Upper lobe of left lung (tissue), 6 donors: Measurements from ENCODE around the gene MGST2. TPM values are rescaled to one million over a fixed set of nuclear protein-coding genes. Genes with fewer than 3 reads are reported as not detected.
A peak's percentile ranks its signal among the peaks of the same experiment; 100 is the strongest.

Experiments used
- ATAC-seq, 2 donors: fragments of 200-7000 bp; cut with Tn5 transposase; one replicate each; pipeline ENCODE4 v1.9.1; 2022; ENCODE audit warnings: mild to moderate bottlenecking in 2 of 2, moderate library complexity in 2 of 2; ENCODE audit not compliant: low FRiP score in 2 of 2
- DNase-seq, 2 donors: peaks; one replicate each; pipeline ENCODE4 v3.0.0-alpha.2; 2019 to 2020
- H3K27ac ChIP-seq, 4 donors: fragments of 200-600 bp; sonication (generic); one replicate each; pipeline ENCODE4 v1.5.1; 2016 to 2019
- H3K27me3 ChIP-seq, 4 donors: fragments of 200-600 bp; sonication (generic); one replicate each; pipeline ENCODE4 v1.5.1; 2017 to 2019
- H3K36me3 ChIP-seq, 4 donors: fragments of 200-600 bp; sonication (generic); one replicate each; pipeline ENCODE4 v1.5.1; 2016 to 2019
- H3K4me1 ChIP-seq, 4 donors: fragments of 200-600 bp; sonication (generic); one replicate each; pipeline ENCODE4 v1.5.1; 2018 to 2019
- H3K4me3 ChIP-seq, 4 donors: fragments of 200-600 bp; sonication (generic); one replicate each; pipeline ENCODE4 v1.5.1; 2017 to 2019; ENCODE audit warnings: mild to moderate bottlenecking in 2 of 4, moderate library complexity in 1 of 4
- H3K9me3 ChIP-seq, 4 donors: fragments of 200-600 bp; sonication (generic); one replicate each; pipeline ENCODE4 v1.5.1; 2018 to 2019
- EP300 ChIP-seq, 4 donors: sonication (generic); formaldehyde crosslinking; IDR thresholded peaks; one replicate each; pipeline ENCODE4 v1.5.1; 2017; ENCODE audit warnings: antibody characterized with exemption in 4 of 4, control low read depth in 2 of 4
- POLR2A ChIP-seq, 4 donors: fragments of 450-650 bp; IDR thresholded peaks; one replicate each; pipeline ENCODE4 v1.5.1; 2016 to 2017; ENCODE audit warnings: antibody characterized with exemption in 4 of 4, mild to moderate bottlenecking in 2 of 4
- POLR2AphosphoS5 ChIP-seq, 2 donors: sonication (generic); formaldehyde crosslinking; IDR thresholded peaks; one replicate each; pipeline ENCODE4 v1.5.1; 2017; ENCODE audit warnings: antibody characterized with exemption in 2 of 2
- WGBS, 2 donors: methylation state at CpG; one replicate each; pipeline ENCODE4 v1.1.5; 2017 to 2018; 5-methylcytosine and 5-hydroxymethylcytosine counted together
- total RNA-seq, 6 donors: library from RNA; depleted of rRNA in 4 of 6; stranded (reverse); fragments of >200 nt in 4 of 6; gene quantifications; one replicate each; pipeline versions ENCODE4 v1.1.0 to v1.2.1, GENCODE V29; 2016 to 2021
- TF ChIP-seq, protein P1 (sequence below), 6 experiments: fragments of 450-650 bp in 4 of 6; fragments of 200-600 bp in 2 of 6; sonication (generic) in 2 of 6; IDR thresholded peaks; one replicate each; pipeline ENCODE4 v1.5.1; 2016 to 2019; ENCODE audit warnings: antibody characterized with exemption in 6 of 6
- donor health status: DM: no; HTN: no; CAD: no; lungs with moderate emphysema.
- donor health status: DM: no; HTN: yes; CAD: no; lungs with severe emphysema.

Gene MGST2
- total RNA-seq, 6 donors from 2014 or later = 12.6 to 64.0 (median 39.1) TPM

DNA sequence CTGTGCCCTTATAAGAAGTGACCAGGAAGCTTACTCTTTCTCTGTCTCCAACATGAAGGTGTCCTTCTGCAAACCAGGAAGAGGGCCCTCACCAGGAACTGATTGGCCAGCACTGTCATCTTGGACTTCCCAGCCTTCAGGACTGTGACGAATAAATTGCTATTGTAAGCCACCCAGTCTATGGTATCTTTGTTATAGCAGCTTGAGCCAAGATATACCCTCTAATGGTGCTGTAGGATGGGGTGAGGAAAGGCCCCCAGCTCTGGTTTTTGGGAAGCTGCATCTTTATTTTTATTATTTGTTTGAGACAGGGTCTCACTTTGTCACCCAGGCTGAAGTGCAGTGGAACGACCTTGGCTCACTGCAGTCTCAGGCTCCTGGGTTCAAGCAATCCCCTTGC is 1.2 kb upstream of the MGST2 start:
- Histone ChIP-seq H3K36me3 (no peaks in the 10 kb centered on the region), H3K4me1 (peaks cover 24 to 35% (median 31%) of the 10 kb centered on the region in 4 donors), H3K27ac (peak overlapping the region in 1 of 4 donors; percentile 86), H3K9me3 (no peaks in the 10 kb centered on the region), H3K4me3 (no peak overlapping the region), H3K27me3 (no peaks in the 10 kb centered on the region)
- DNase-seq (no peak), ATAC-seq (no peak)
- WGBS, 2 donors = 89 to 100% methylated on average over 2 of the region's 2 CpGs
- TF ChIP-seq POLR2AphosphoS5 (IDR thresholded peaks at IDR 0.05) (no peak), POLR2A (IDR thresholded peaks at IDR 0.05) (no peak), EP300 (IDR thresholded peaks at IDR 0.05) (no peak)
- TF ChIP-seq, protein P1, sequence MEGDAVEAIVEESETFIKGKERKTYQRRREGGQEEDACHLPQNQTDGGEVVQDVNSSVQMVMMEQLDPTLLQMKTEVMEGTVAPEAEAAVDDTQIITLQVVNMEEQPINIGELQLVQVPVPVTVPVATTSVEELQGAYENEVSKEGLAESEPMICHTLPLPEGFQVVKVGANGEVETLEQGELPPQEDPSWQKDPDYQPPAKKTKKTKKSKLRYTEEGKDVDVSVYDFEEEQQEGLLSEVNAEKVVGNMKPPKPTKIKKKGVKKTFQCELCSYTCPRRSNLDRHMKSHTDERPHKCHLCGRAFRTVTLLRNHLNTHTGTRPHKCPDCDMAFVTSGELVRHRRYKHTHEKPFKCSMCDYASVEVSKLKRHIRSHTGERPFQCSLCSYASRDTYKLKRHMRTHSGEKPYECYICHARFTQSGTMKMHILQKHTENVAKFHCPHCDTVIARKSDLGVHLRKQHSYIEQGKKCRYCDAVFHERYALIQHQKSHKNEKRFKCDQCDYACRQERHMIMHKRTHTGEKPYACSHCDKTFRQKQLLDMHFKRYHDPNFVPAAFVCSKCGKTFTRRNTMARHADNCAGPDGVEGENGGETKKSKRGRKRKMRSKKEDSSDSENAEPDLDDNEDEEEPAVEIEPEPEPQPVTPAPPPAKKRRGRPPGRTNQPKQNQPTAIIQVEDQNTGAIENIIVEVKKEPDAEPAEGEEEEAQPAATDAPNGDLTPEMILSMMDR (IDR thresholded peaks at IDR 0.05) = no peak

DNA sequence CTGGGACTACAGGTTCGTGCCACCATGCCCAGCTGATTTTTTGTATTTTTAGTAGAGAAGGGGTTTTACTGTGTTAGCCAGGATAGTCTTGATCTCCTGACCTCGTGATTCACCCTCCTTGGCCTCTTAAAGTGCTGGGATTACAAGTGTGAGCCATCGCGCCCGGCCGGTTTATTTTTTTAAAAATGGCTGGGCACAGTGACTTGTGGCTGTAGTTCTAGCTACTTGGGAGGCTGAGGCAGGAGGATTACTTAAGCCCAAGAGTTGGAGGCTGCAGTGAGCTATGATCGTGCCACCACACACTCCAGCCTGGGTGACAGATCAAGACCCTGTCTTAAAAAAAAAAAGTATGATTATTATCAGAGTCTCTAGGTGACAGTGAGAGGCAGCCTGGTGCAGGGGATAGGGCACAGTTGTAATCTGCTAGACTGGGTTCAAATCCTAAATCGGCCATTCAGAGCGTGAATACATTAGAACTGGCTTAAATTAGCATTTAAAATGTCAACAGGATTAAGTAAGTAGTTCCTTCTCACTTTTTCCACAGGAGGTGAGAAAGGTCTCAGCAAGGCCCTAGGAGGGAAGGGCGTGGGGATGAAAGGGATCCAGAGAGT is 435 bp upstream of the MGST2 start:
- WGBS, 2 donors = 72 to 74% methylated on average over 9 to 10 of the region's 10 CpGs
- H3K36me3 ChIP-seq = no peaks in the 10 kb centered on the region
- H3K4me1 ChIP-seq = peaks cover 24 to 38% (median 32%) of the 10 kb centered on the region in 4 donors
- TF ChIP-seq POLR2AphosphoS5 (IDR thresholded peaks at IDR 0.05) (no peak), POLR2A (IDR thresholded peaks at IDR 0.05) (no peak), EP300 (IDR thresholded peaks at IDR 0.05) (no peak)
- TF ChIP-seq, protein P1 (IDR thresholded peaks at IDR 0.05) = no peak
- H3K9me3 ChIP-seq = no peaks in the 10 kb centered on the region
- no peaks in the 10 kb centered on the region for H3K27me3 ChIP-seq
- DNase-seq (no peak), ATAC-seq (no peak)
- H3K27ac ChIP-seq = peak overlapping the region; percentile 79 to 90 (median 86)
- peak overlapping the region in 3 of 4 donors; percentile 38 to 62 (median 62) for H3K4me3 ChIP-seq

DNA sequence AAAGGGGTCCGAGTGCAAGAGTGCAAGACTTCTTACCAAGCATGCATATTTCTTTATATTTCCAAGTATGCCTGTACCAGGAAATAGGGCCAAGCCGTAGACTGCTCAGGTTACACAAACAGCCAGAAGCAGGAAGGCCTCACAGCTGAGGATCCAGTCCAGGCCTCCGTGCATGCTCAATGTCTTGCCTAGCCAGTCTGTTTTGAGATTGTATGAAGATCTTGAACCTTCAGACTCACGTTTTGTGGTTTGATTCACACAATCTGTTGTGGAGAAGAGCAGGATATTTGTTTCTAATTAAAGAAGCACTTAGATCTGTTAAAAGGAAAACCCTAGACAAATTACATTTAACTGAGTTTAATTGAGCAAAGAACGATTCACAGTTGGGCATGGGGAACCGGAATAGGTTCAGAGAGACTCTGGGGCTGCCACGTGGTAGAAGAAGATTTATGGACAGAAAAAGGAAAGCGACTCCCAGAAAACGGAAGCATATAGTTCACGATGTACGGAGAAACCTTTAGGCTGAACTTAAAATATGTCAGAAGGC is 1.2 kb downstream of the MGST2 start:
- ATAC-seq (peak; percentile 71 to 88), DNase-seq (peak in 1 of 2 donors; percentile 83)
- H3K9me3 ChIP-seq = no peaks in the 10 kb centered on the region
- peak overlapping the region; percentile 79 to 90 (median 86) for H3K27ac ChIP-seq
- 23 to 30% methylated on average over 11 of the region's 11 CpGs for WGBS, 2 donors
- H3K36me3 ChIP-seq = peaks cover 0 to 2% (median 0%) of the 10 kb centered on the region in 4 donors
- H3K27me3 ChIP-seq = no peaks in the 10 kb centered on the region
- H3K4me1 ChIP-seq = peaks cover 19 to 36% (median 30%) of the 10 kb centered on the region in 4 donors
- peak overlapping the region in 3 of 4 donors; percentile 38 to 62 (median 62) for H3K4me3 ChIP-seq
- TF ChIP-seq POLR2A (IDR thresholded peaks at IDR 0.05) (no peak), POLR2AphosphoS5 (IDR thresholded peaks at IDR 0.05) (no peak), EP300 (IDR thresholded peaks at IDR 0.05) (no peak)
- TF ChIP-seq, protein P1 (IDR thresholded peaks at IDR 0.05) = no peak

DNA sequence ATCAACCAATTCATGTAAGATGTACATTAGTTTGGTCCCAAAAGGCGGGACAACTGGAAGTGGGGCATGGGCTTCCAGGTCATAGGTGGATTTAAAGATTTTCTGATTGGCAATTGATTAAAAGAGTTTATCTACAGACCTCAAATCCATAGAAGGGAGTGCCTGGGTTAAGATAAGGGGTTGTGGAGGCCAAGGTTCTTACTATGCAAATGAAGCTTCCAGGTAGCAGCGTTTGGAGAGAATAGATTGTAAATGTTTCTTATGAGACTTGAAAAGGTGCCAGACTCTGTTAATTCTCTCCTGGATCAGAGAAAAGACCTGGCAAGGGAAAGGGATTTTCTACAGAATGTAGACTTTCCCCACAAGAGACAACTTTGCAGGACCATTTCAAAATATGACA is 2.4 kb downstream of the MGST2 start:
- no peak overlapping the region for H3K27ac ChIP-seq
- no peak for ATAC-seq
- 77 to 79% methylated on average over 2 of the region's 2 CpGs for WGBS, 2 donors
- TF ChIP-seq, protein P1 (IDR thresholded peaks at IDR 0.05) = no peak
- TF ChIP-seq EP300 (IDR thresholded peaks at IDR 0.05) = no peak
- no peak for TF ChIP-seq POLR2A (IDR thresholded peaks at IDR 0.05)
- no peak for TF ChIP-seq POLR2AphosphoS5 (IDR thresholded peaks at IDR 0.05)
- peaks cover 19 to 36% (median 30%) of the 10 kb centered on the region in 4 donors for H3K4me1 ChIP-seq
- H3K27me3 ChIP-seq = no peaks in the 10 kb centered on the region
- H3K9me3 ChIP-seq = no peaks in the 10 kb centered on the region
- no peak overlapping the region for H3K4me3 ChIP-seq
- DNase-seq = no peak
- peaks cover 0 to 5% (median 3%) of the 10 kb centered on the region in 4 donors for H3K36me3 ChIP-seq
